ENCODE results near the gene PARD3. TPM values are rescaled to one million over a fixed set of nuclear protein-coding genes. Genes with fewer than 3 reads are reported as not detected.

Gene PARD3
- total RNA-seq, 2 donors from 2014 or later, result 59.6 to 74.6 TPM

DNA sequence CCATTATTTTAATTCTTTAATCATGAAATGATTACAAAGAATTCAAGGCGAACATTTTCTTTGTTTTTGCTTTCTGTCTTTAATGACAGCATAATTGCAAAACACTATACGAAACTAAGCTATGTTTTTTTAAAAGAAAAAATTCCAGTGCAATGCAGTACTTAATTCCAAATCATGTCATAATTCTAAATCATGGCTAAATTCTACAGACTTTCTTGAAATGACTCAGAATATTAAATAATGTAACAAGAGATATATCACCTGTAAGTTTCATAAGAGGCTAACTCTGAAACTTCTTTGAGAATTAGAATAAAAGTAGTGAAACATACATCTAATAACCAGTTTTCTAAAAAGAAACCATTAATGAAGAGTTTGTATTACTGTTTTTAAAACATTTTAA, 671.6 kb downstream of the PARD3 start:
- Histone ChIP-seq H3K9me3 (ENCODE audit: control insufficient read depth, low read length) (no peaks in the 10 kb centered on the region), H3K4me1 (ENCODE audit: control insufficient read depth, insufficient read depth, low read length) (peaks cover 2% of the 10 kb centered on the region), H3K9ac (ENCODE audit: extremely low read depth, low read length, poor library complexity, severe bottlenecking) (no peak overlapping the region), H3K27ac (ENCODE audit: low read depth, low read length) (no peak overlapping the region), H3K4me3 (ENCODE audit: low read length) (no peak overlapping the region), H3K27me3 (ENCODE audit: control insufficient read depth, insufficient read depth, low read length, poor library complexity, severe bottlenecking) (no peaks in the 10 kb centered on the region), H3K36me3 (ENCODE audit: control insufficient read depth, insufficient read depth, low read length) (no peaks in the 10 kb centered on the region)
- Mint-ChIP-seq H3K9me3 (no peaks in the 10 kb centered on the region), H3K4me1 (peaks cover 21% of the 10 kb centered on the region), H3K36me3 (ENCODE audit: low read depth) (no peaks in the 10 kb centered on the region), H3K27ac (no peak overlapping the region), H3K4me3 (no peak overlapping the region), H3K27me3 (ENCODE audit: insufficient read depth) (no peaks in the 10 kb centered on the region)
- 93 to 94% methylated on average over 2 of the region's 2 CpGs for WGBS, 2 experiments (ENCODE audit: insufficient coverage in 1 of 2, insufficient read length in 1 of 2)
- no peak for DNase-seq
- TF ChIP-seq, protein P1, sequence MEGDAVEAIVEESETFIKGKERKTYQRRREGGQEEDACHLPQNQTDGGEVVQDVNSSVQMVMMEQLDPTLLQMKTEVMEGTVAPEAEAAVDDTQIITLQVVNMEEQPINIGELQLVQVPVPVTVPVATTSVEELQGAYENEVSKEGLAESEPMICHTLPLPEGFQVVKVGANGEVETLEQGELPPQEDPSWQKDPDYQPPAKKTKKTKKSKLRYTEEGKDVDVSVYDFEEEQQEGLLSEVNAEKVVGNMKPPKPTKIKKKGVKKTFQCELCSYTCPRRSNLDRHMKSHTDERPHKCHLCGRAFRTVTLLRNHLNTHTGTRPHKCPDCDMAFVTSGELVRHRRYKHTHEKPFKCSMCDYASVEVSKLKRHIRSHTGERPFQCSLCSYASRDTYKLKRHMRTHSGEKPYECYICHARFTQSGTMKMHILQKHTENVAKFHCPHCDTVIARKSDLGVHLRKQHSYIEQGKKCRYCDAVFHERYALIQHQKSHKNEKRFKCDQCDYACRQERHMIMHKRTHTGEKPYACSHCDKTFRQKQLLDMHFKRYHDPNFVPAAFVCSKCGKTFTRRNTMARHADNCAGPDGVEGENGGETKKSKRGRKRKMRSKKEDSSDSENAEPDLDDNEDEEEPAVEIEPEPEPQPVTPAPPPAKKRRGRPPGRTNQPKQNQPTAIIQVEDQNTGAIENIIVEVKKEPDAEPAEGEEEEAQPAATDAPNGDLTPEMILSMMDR (conservative IDR thresholded peaks at IDR 0.05), result no peak

DNA sequence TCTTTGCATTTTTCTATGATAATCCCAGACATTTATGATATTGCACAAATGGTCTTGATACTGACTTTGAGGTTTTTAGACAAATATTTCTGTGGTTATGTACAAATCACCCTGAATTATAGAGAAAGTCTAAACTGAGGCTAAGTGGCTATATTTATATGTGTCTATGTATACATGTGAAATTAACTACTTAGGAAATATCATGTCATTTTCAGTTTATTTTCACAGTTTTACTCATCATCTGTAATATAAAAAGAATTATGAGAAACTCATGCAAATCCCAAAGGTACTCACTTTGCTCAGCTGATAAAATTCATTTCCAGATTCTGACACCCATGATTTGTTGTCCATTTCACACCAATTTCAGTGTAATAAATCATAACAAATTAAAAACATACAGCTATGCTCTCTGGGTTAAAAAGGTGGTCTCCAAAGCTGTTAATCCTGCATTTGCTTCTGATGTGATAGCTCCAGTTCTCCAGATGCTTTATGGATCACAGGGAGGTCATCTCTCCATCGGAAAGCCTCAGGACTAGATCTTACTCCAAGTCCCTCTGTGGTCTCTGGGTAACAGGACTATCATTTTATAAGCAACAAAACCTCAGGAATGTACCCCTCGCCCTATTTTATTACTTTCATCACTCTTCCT, 673.9 kb downstream of the PARD3 start:
- Histone ChIP-seq H3K4me1 (ENCODE audit: control insufficient read depth, insufficient read depth, low read length) (peaks cover 2% of the 10 kb centered on the region), H3K4me3 (ENCODE audit: low read length) (no peak overlapping the region), H3K36me3 (ENCODE audit: control insufficient read depth, insufficient read depth, low read length) (no peaks in the 10 kb centered on the region), H3K9ac (ENCODE audit: extremely low read depth, low read length, poor library complexity, severe bottlenecking) (no peak overlapping the region), H3K9me3 (ENCODE audit: control insufficient read depth, low read length) (no peaks in the 10 kb centered on the region), H3K27me3 (ENCODE audit: control insufficient read depth, insufficient read depth, low read length, poor library complexity, severe bottlenecking) (no peaks in the 10 kb centered on the region), H3K27ac (ENCODE audit: low read depth, low read length) (no peak overlapping the region)
- DNase-seq, result no peak
- Mint-ChIP-seq H3K4me3 (no peak overlapping the region), H3K27ac (no peak overlapping the region), H3K4me1 (peaks cover 26% of the 10 kb centered on the region), H3K36me3 (ENCODE audit: low read depth) (no peaks in the 10 kb centered on the region), H3K27me3 (ENCODE audit: insufficient read depth) (no peaks in the 10 kb centered on the region), H3K9me3 (no peaks in the 10 kb centered on the region)
- 99 to 100% methylated on average over 1 to 2 of the region's 2 CpGs for WGBS, 2 experiments (ENCODE audit: insufficient coverage in 1 of 2, insufficient read length in 1 of 2)
- TF ChIP-seq, protein P1 (conservative IDR thresholded peaks at IDR 0.05), result no peak

DNA sequence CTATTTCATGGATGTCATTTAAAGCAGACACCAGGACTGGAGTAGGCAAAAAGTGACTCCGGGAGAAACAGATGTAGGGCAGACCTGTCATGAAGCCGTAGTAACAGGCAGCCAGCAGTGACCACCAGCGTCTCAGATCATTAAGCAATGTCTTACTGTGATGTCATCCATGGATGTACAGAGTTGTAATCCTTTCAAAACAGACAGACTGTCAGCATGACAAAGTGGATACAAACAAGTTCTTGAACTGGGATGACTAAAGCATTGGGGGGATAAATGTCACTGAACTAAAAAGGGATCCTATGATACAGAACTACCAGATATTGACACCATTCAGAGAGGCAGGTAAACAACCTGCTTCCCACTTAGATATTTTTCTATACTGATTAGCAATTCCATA, 675.5 kb downstream of the PARD3 start:
- no peaks in the 10 kb centered on the region for H3K27me3 ChIP-seq (ENCODE audit: control insufficient read depth, insufficient read depth, low read length, poor library complexity, severe bottlenecking)
- TF ChIP-seq, protein P1 (conservative IDR thresholded peaks at IDR 0.05), result no peak
- 80 to 93% methylated on average over 3 of the region's 3 CpGs for WGBS, 2 experiments (ENCODE audit: insufficient coverage in 1 of 2, insufficient read length in 1 of 2)

More for the DNA sequence above, 675.5 kb downstream of the PARD3 start:
- Histone ChIP-seq H3K9ac (ENCODE audit: extremely low read depth, low read length, poor library complexity, severe bottlenecking) (no peak overlapping the region), H3K27ac (ENCODE audit: low read depth, low read length) (no peak overlapping the region), H3K4me3 (ENCODE audit: low read length) (no peak overlapping the region), H3K9me3 (ENCODE audit: control insufficient read depth, low read length) (no peaks in the 10 kb centered on the region), H3K4me1 (ENCODE audit: control insufficient read depth, insufficient read depth, low read length) (peaks cover 2% of the 10 kb centered on the region), H3K36me3 (ENCODE audit: control insufficient read depth, insufficient read depth, low read length) (no peaks in the 10 kb centered on the region)
- DNase-seq, result no peak
- Mint-ChIP-seq H3K4me1 (peaks cover 26% of the 10 kb centered on the region), H3K27ac (no peak overlapping the region), H3K27me3 (ENCODE audit: insufficient read depth) (no peaks in the 10 kb centered on the region), H3K4me3 (no peak overlapping the region), H3K9me3 (no peaks in the 10 kb centered on the region), H3K36me3 (ENCODE audit: low read depth) (no peaks in the 10 kb centered on the region)

Data from endodermal cell (in vitro differentiated cells).